ENCODE measurements around the gene PPP1R3E. TPM values are rescaled to one million over a fixed set of nuclear protein-coding genes. Genes with fewer than 3 reads are reported as not detected.

Gene PPP1R3E
- total RNA-seq, 4 donors from 2014 or later, result 15.3 to 29.9 (median 22.5) TPM

DNA sequence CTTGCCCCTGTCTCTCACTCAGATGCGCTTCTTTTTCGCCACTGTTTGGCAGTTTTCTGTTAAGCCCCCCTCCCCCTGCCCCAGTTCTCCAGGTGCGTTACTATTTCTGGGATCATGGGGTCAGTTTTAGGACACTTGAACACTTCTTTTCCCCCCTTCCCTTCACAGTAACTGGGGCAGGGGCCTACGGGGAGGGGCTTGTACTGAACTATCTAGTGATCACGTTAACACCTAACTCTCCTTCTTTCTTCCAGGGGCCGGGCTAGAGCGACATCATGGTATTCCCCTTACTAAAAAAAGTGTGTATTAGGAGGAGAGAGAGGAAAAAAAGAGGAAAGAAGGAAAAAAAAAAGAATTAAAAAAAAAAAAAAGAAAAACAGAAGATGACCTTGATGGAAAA, 22.3 kb upstream of the PPP1R3E start:
- H3K9me3 ChIP-seq, result no peaks in the 10 kb centered on the region
- peaks cover 22% of the 10 kb centered on the region for H3K4me1 ChIP-seq
- H3K27me3 ChIP-seq, result no peaks in the 10 kb centered on the region
- TF ChIP-seq EP300 (IDR thresholded peaks at IDR 0.05) (no peak), POLR2AphosphoS5 (IDR thresholded peaks at IDR 0.05) (no peak), POLR2A (IDR thresholded peaks at IDR 0.05) (no peak)
- TF ChIP-seq, protein P1, sequence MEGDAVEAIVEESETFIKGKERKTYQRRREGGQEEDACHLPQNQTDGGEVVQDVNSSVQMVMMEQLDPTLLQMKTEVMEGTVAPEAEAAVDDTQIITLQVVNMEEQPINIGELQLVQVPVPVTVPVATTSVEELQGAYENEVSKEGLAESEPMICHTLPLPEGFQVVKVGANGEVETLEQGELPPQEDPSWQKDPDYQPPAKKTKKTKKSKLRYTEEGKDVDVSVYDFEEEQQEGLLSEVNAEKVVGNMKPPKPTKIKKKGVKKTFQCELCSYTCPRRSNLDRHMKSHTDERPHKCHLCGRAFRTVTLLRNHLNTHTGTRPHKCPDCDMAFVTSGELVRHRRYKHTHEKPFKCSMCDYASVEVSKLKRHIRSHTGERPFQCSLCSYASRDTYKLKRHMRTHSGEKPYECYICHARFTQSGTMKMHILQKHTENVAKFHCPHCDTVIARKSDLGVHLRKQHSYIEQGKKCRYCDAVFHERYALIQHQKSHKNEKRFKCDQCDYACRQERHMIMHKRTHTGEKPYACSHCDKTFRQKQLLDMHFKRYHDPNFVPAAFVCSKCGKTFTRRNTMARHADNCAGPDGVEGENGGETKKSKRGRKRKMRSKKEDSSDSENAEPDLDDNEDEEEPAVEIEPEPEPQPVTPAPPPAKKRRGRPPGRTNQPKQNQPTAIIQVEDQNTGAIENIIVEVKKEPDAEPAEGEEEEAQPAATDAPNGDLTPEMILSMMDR (IDR thresholded peaks at IDR 0.05), result no peak
- peaks cover 27% of the 10 kb centered on the region for H3K36me3 ChIP-seq
- H3K4me3 ChIP-seq, result no peak overlapping the region
- DNase-seq (ENCODE audit: low spot score in 2 of 2), result no peak
- 85% methylated on average over 7 of the region's 7 CpGs for WGBS
- H3K27ac ChIP-seq, result no peak overlapping the region

DNA sequence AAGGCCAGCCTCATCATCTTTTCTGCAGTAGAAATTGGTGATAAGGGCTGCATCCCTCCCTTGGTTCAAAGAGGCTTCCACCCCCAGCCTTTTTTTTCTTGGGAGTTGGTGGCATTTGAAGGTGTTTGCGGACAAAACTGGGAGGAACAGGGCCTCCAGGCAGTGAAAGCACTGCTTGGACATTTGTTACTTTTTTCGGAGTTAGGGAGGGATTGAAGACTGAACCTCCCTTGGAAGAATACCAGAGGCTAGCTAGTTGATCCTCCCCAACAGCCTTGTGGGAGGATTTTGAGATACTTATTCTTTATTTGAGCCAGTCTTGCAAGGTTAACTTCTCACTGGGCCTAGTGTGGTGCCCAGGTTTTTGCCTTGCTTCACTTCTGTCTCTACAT, 21.8 kb upstream of the PPP1R3E start:
- TF ChIP-seq POLR2A (IDR thresholded peaks at IDR 0.05) (no peak), POLR2AphosphoS5 (IDR thresholded peaks at IDR 0.05) (no peak), EP300 (IDR thresholded peaks at IDR 0.05) (no peak)
- TF ChIP-seq, protein P1 (IDR thresholded peaks at IDR 0.05), result no peak
- no peak for DNase-seq (ENCODE audit: low spot score in 2 of 2)
- Histone ChIP-seq H3K36me3 (peaks cover 27% of the 10 kb centered on the region), H3K4me1 (peaks cover 25% of the 10 kb centered on the region), H3K4me3 (no peak overlapping the region), H3K27me3 (no peaks in the 10 kb centered on the region), H3K9me3 (no peaks in the 10 kb centered on the region), H3K27ac (no peak overlapping the region)
- 76% methylated on average over 2 of the region's 2 CpGs for WGBS

DNA sequence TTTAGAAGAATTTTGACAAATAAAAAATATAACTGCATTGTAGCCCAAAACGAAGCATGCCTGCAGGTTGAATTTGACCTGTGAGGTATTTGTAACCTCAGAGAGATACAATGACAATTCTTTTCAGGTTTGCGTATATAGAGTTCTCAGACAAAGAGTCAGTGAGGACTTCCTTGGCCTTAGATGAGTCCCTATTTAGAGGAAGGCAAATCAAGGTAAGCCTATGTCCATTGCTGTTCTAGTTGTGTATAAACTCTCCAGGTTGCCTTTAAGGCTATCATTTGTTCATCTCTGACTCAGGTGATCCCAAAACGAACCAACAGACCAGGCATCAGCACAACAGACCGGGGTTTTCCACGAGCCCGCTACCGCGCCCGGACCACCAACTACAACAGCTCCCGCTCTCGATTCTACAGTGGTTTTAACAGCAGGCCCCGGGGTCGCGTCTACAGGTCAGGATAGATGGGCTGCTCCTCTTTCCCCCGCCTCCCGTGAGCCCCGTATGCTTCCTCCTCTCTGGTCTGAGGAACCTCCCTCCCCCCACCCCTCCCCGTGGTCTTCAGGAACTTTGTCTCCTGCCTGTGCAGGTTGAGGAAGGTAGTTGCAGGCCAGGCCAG, 21.3 kb upstream of the PPP1R3E start:
- DNase-seq (ENCODE audit: low spot score in 2 of 2), result no peak
- H3K27me3 ChIP-seq, result no peaks in the 10 kb centered on the region
- 85% methylated on average over 18 of the region's 18 CpGs for WGBS
- TF ChIP-seq POLR2A (IDR thresholded peaks at IDR 0.05) (no peak), EP300 (IDR thresholded peaks at IDR 0.05) (no peak), POLR2AphosphoS5 (IDR thresholded peaks at IDR 0.05) (no peak)
- TF ChIP-seq, protein P1 (IDR thresholded peaks at IDR 0.05), result no peak
- peaks cover 25% of the 10 kb centered on the region for H3K4me1 ChIP-seq
- no peak overlapping the region for H3K27ac ChIP-seq
- peaks cover 27% of the 10 kb centered on the region for H3K36me3 ChIP-seq
- H3K4me3 ChIP-seq, result no peak overlapping the region
- H3K9me3 ChIP-seq, result no peaks in the 10 kb centered on the region

DNA sequence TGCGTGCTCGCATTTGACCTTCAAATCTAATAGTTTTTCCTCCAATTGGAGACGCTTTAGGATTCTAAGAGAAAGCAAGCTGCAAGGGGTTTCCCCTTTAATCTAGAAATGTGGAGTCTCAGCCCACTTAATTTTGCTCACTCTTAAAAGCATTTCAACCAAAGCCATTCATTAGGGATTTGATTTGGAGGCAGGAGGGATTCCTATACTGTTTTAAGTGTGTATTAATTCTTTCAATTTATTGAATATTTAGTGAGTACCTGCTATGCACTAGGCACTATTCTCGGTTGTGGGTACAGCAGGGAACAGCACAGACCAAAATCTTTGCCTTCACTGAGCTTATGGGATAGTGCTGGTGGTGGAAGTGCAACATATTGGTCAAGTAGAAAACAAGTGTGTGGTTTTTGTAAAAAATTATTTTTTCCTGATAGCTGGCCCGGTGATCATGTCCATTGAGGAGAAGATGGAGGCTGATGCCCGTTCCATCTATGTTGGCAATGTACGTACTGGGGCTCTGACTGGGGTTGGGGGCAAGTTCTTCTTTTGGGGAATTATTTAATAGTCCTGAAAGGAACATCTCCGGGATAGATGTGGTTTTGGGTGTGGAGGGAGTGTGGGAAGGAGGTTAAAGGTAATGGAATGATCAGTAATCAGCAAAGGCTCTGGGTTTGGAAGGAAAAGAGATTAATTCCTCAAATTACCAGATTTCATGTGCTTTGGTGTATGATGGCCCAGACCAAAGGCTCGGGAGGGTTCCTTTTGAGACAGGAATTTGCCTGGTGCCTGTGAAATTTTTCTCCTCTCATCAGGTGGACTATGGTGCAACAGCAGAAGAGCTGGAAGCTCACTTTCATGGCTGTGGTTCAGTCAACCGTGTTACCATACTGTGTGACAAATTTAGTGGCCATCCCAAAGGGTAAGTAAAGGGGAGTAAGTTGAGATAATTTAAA, 20.2 kb upstream of the PPP1R3E start:
- TF ChIP-seq POLR2A (IDR thresholded peaks at IDR 0.05) (no peak), POLR2AphosphoS5 (IDR thresholded peaks at IDR 0.05) (no peak), EP300 (IDR thresholded peaks at IDR 0.05) (no peak)
- TF ChIP-seq, protein P1 (IDR thresholded peaks at IDR 0.05), result no peak
- H3K27ac ChIP-seq, result peak overlapping the region; percentile 98
- DNase-seq (ENCODE audit: low spot score in 2 of 2), result no peak
- no peaks in the 10 kb centered on the region for H3K27me3 ChIP-seq
- peaks cover 27% of the 10 kb centered on the region for H3K36me3 ChIP-seq
- H3K4me3 ChIP-seq, result peak overlapping the region; percentile 97
- no peaks in the 10 kb centered on the region for H3K9me3 ChIP-seq
- peaks cover 25% of the 10 kb centered on the region for H3K4me1 ChIP-seq
- WGBS, result 47% methylated on average over 10 of the region's 10 CpGs
